ENCODE results near the gene SUPT6H. TPM values are rescaled to one million over a fixed set of nuclear protein-coding genes. Genes with fewer than 3 reads are reported as not detected.

The SUPT6H gene
- polyA plus RNA-seq, 2 of the 4 experiments (the other 2 are of a cell fraction): 51.4 to 63.8 TPM

DNA sequence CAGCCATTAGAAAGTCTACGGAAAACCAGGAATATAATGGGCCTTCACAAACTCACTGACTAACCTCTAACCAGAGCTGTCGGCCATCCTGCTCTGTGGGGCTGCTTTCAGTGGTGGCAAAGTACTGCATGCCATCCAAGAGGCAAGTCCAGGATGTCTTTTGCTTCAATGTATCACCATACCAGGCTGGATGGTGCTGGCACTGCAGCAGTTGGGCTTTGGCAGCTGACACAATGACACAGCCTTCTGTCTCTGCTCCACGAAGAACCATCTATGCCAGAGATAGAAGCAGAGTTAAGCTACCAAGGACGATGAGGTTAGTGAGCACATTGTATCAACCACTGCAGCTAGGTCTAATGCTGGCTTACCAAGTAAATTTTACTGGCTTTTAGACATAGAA is 38.3 kb upstream of the SUPT6H start (continued):
- TF ChIP-seq, protein P1, sequence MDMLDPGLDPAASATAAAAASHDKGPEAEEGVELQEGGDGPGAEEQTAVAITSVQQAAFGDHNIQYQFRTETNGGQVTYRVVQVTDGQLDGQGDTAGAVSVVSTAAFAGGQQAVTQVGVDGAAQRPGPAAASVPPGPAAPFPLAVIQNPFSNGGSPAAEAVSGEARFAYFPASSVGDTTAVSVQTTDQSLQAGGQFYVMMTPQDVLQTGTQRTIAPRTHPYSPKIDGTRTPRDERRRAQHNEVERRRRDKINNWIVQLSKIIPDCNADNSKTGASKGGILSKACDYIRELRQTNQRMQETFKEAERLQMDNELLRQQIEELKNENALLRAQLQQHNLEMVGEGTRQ (IDR thresholded peaks at IDR 0.05): no peak
- TF ChIP-seq HOXA7 (CRISPR knock-in tag; IDR thresholded peaks at IDR 0.05) (no peak), TFCP2L1 (CRISPR knock-in tag; IDR thresholded peaks at IDR 0.05) (no peak), SMC3 (IDR thresholded peaks at IDR 0.05) (no peak), ZC3H11A (IDR thresholded peaks at IDR 0.05) (no peak), CBX2 (IDR thresholded peaks at IDR 0.05; ENCODE audit: borderline replicate concordance, low read depth) (no peak), MAZ (IDR thresholded peaks at IDR 0.05; ENCODE audit: borderline replicate concordance, low read depth, low read length) (no peak), POLR2A (IDR thresholded peaks at IDR 0.05; ENCODE audit: low read length) (no peak), CEBPB (IDR thresholded peaks at IDR 0.05) (no peak)
- TF ChIP-seq, protein P2, sequence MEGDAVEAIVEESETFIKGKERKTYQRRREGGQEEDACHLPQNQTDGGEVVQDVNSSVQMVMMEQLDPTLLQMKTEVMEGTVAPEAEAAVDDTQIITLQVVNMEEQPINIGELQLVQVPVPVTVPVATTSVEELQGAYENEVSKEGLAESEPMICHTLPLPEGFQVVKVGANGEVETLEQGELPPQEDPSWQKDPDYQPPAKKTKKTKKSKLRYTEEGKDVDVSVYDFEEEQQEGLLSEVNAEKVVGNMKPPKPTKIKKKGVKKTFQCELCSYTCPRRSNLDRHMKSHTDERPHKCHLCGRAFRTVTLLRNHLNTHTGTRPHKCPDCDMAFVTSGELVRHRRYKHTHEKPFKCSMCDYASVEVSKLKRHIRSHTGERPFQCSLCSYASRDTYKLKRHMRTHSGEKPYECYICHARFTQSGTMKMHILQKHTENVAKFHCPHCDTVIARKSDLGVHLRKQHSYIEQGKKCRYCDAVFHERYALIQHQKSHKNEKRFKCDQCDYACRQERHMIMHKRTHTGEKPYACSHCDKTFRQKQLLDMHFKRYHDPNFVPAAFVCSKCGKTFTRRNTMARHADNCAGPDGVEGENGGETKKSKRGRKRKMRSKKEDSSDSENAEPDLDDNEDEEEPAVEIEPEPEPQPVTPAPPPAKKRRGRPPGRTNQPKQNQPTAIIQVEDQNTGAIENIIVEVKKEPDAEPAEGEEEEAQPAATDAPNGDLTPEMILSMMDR (IDR thresholded peaks at IDR 0.05): no peak

DNA sequence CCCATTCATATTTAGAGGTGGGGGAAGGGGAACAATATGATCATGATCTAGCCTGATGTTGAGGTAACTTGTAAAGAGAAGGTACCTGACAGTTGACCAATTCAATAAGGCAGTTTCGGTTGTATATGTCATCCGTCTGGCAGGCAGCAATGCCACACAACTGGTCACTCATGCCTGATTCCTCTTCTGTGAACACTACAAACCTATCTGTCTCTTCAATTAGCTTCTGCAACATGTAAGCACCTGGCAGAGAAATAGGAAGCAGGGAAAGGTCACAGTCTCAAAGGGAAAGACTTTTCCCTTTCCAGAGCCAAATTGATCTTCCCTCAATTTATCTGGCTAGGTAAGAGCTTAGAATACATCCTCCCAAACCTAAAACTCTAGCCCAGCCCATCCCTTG is 37.9 kb upstream of the SUPT6H start:
- Histone ChIP-seq H3K4me2 (no peak overlapping the region), H3K4me3 (no peak overlapping the region), H3K4me1 (no peaks in the 10 kb centered on the region), H3K9me3 (no peaks in the 10 kb centered on the region), H3K27ac (no peak overlapping the region)
- ATAC-seq (no peak), FAIRE-seq (no peak), DNase-seq (ENCODE audit: low read depth in 1 of 2, low spot score in 1 of 2) (no peak)
- CTCF ChIA-PET: interaction anchor here (0.7 to 1.8 kb wide), 5 partner anchors 10 to 103 kb away, joined by 3 to 5 read pairs (median 4); no protein-coding TSS in a partner anchor
- 90% methylated on average over 2 of the region's 2 CpGs for WGBS (ENCODE audit: missing lambda C conversion rate)
- TF ChIP-seq MAZ (IDR thresholded peaks at IDR 0.05; ENCODE audit: borderline replicate concordance, low read depth, low read length): no peak
- POLR2A ChIA-PET: interaction anchor here (1.6 kb wide), 1 partner anchor 52 kb away, joined by 4 read pairs; no protein-coding TSS in a partner anchor

DNA sequence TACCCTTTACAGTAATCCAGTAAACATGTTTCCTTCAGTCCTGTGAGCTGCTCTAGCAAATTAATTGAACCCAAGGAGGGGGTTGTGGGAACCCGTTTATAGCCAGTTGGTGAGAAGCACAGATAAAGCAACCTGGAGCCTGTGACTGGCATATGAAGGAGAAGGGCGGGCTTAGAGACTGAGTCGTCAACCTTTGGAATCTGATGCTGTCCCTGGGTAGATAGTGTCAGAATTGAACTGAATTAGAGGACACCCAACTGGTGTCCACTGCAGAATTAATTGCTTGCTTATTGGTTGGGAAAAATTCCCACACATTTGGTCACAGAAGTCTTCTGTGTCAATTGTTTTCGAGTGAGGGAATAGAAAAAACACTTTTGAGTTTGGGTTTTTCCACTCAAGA is 35.2 kb upstream of the SUPT6H start:
- no peak overlapping the region for H3K27ac ChIP-seq
- 90% methylated on average over 4 of the region's 4 CpGs for WGBS (ENCODE audit: missing lambda C conversion rate)
- no peaks in the 10 kb centered on the region for H3K9me3 ChIP-seq
- no peak overlapping the region for H3K4me2 ChIP-seq
- ATAC-seq (no peak), FAIRE-seq (no peak), DNase-seq (ENCODE audit: low read depth in 1 of 2, low spot score in 1 of 2) (no peak)
- ChIA-PET CTCF (interaction anchor here (1.0 to 2.0 kb wide), 4 partner anchors 11 to 132 kb away, joined by 3 to 9 read pairs (median 4); partner anchors contain the start of gene BLTP2), POLR2A (interaction anchor here (1.5 kb wide), 1 partner anchor 18 kb away, joined by 3 read pairs; the partner anchor contains the start of gene BLTP2)
- H3K4me1 ChIP-seq: no peaks in the 10 kb centered on the region
- no peak overlapping the region for H3K4me3 ChIP-seq
- TF ChIP-seq JUNB (IDR thresholded peaks at IDR 0.05): no peak
- no peak for TF ChIP-seq CHD2 (IDR thresholded peaks at IDR 0.05; ENCODE audit: low read length, partially characterized antibody)
- TF ChIP-seq, protein P3, sequence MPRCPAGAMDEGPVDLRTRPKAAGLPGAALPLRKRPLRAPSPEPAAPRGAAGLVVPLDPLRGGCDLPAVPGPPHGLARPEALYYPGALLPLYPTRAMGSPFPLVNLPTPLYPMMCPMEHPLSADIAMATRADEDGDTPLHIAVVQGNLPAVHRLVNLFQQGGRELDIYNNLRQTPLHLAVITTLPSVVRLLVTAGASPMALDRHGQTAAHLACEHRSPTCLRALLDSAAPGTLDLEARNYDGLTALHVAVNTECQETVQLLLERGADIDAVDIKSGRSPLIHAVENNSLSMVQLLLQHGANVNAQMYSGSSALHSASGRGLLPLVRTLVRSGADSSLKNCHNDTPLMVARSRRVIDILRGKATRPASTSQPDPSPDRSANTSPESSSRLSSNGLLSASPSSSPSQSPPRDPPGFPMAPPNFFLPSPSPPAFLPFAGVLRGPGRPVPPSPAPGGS (IDR thresholded peaks at IDR 0.05): no peak
- no peak for TF ChIP-seq ZNF302 (CRISPR knock-in tag; IDR thresholded peaks at IDR 0.05)
- no peak for TF ChIP-seq FOXS1 (CRISPR knock-in tag; IDR thresholded peaks at IDR 0.05)
- TF ChIP-seq, protein P2 (IDR thresholded peaks at IDR 0.05): no peak
- TF ChIP-seq CHD4 (IDR thresholded peaks at IDR 0.05; ENCODE audit: borderline replicate concordance): no peak
- TF ChIP-seq KDM5A (IDR thresholded peaks at IDR 0.05): no peak
- TF ChIP-seq, protein P1 (IDR thresholded peaks at IDR 0.05): no peak
- no peak for TF ChIP-seq FOSB (CRISPR knock-in tag; IDR thresholded peaks at IDR 0.05)
- no peak for TF ChIP-seq SREBF2 (IDR thresholded peaks at IDR 0.05)
- TF ChIP-seq, protein P4, sequence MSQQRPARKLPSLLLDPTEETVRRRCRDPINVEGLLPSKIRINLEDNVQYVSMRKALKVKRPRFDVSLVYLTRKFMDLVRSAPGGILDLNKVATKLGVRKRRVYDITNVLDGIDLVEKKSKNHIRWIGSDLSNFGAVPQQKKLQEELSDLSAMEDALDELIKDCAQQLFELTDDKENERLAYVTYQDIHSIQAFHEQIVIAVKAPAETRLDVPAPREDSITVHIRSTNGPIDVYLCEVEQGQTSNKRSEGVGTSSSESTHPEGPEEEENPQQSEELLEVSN (IDR thresholded peaks at IDR 0.05; ENCODE audit: borderline replicate concordance, low read depth): no peak
- no peak for TF ChIP-seq HDAC2 (IDR thresholded peaks at IDR 0.05)
- TF ChIP-seq GATA3 (IDR thresholded peaks at IDR 0.05; ENCODE audit: borderline replicate concordance): no peak
- TF ChIP-seq, protein P5, sequence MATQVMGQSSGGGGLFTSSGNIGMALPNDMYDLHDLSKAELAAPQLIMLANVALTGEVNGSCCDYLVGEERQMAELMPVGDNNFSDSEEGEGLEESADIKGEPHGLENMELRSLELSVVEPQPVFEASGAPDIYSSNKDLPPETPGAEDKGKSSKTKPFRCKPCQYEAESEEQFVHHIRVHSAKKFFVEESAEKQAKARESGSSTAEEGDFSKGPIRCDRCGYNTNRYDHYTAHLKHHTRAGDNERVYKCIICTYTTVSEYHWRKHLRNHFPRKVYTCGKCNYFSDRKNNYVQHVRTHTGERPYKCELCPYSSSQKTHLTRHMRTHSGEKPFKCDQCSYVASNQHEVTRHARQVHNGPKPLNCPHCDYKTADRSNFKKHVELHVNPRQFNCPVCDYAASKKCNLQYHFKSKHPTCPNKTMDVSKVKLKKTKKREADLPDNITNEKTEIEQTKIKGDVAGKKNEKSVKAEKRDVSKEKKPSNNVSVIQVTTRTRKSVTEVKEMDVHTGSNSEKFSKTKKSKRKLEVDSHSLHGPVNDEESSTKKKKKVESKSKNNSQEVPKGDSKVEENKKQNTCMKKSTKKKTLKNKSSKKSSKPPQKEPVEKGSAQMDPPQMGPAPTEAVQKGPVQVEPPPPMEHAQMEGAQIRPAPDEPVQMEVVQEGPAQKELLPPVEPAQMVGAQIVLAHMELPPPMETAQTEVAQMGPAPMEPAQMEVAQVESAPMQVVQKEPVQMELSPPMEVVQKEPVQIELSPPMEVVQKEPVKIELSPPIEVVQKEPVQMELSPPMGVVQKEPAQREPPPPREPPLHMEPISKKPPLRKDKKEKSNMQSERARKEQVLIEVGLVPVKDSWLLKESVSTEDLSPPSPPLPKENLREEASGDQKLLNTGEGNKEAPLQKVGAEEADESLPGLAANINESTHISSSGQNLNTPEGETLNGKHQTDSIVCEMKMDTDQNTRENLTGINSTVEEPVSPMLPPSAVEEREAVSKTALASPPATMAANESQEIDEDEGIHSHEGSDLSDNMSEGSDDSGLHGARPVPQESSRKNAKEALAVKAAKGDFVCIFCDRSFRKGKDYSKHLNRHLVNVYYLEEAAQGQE (IDR thresholded peaks at IDR 0.05): no peak
- TF ChIP-seq FOSL2 (IDR thresholded peaks at IDR 0.05): no peak
- TF ChIP-seq FOSL2 (CRISPR knock-in tag; IDR thresholded peaks at IDR 0.05): no peak

Data from A549 (cell line).